SK-N-SH (cell line): ENCODE results near the gene ZNF365. TPM values are rescaled to one million over a fixed set of nuclear protein-coding genes. Genes with fewer than 3 reads are reported as not detected.

Experiments
- CTCF ChIA-PET: fragments of 300-600, 350-600 bp; formaldehyde crosslinking; extraction: SDS; loops from one replicate; lab custom pipeline; 2021; lab: Yijun Ruan, JAX
- POLR2A ChIA-PET: fragments of 350-600 bp; sonication (Branson Sonifier 250); formaldehyde crosslinking; extraction: SDS; loops from one replicate; lab custom pipeline; 2020; ENCODE audit warnings: antibody characterized with exemption, inconsistent platforms; lab: Yijun Ruan, JAX
- DNase-seq: peaks from one replicate; pipeline ENCODE4 v3.0.0; 2012
- H2AFZ ChIP-seq: fragments of 200-600 bp; sonication (generic); 2 replicates; pipeline ENCODE4 v1.8.1; 2016; ENCODE audit warnings: antibody characterized with exemption, mild to moderate bottlenecking, low read depth
- H3F3A ChIP-seq: fragments of 200-600 bp; sonication (generic); replicated peaks from 2 replicates; pipeline ENCODE3; 2016; ENCODE audit warnings: antibody characterized with exemption, mild to moderate bottlenecking; ENCODE audit not compliant: insufficient read depth
- H3K27ac ChIP-seq, 2 experiments: fragments of 200-500 bp in 1 of 2; fragments of 200-600 bp in 1 of 2; sonication (Bioruptor generic) in 1 of 2; sonication (generic), shearing (Covaris generic) in 1 of 2; 2 replicates each; pipeline versions ENCODE4 v1.5.1 to v1.6.1; 2014 to 2016; ENCODE audit warnings: low read depth in 2 of 2, inconsistent platforms in 1 of 2, low read length in 1 of 2, mild to moderate bottlenecking in 1 of 2, mixed read lengths in 1 of 2
- H3K27me3 ChIP-seq: fragments of 200-600 bp; sonication (generic), shearing (Covaris generic); 2 replicates; pipeline ENCODE4 v1.6.1; 2016; ENCODE audit warnings: mixed run types; ENCODE audit not compliant: insufficient read depth
- H3K36me3 ChIP-seq, 2 experiments: fragments of 200-500 bp in 1 of 2; fragments of 200-600 bp in 1 of 2; sonication (Bioruptor generic) in 1 of 2; sonication (generic) in 1 of 2; replicated peaks in 1 of 2; 2 replicates each; pipeline versions ENCODE3 to v1.5.1; 2014 to 2016; ENCODE audit warnings: low read length in 1 of 2, mild to moderate bottlenecking in 1 of 2; ENCODE audit not compliant: insufficient read depth in 2 of 2, control insufficient read depth in 1 of 2
- H3K4me1 ChIP-seq, 2 experiments: fragments of 200-500 bp in 1 of 2; fragments of 200-600 bp in 1 of 2; sonication (Bioruptor generic) in 1 of 2; sonication (generic), shearing (Covaris generic) in 1 of 2; 2 replicates each; pipeline versions ENCODE4 v1.5.1 to v1.6.1; 2014 to 2016; ENCODE audit warnings: low read depth in 1 of 2, low read length in 1 of 2, mixed run types in 1 of 2; ENCODE audit not compliant: insufficient read depth in 2 of 2, control insufficient read depth in 1 of 2
- H3K4me2 ChIP-seq: fragments of 200-600 bp; sonication (generic), shearing (Covaris generic); 2 replicates; pipeline ENCODE4 v1.6.1; 2017; ENCODE audit warnings: mixed run types
- H3K4me3 ChIP-seq, 2 experiments: fragments of 200-500 bp in 1 of 2; fragments of 200-600 bp in 1 of 2; sonication (Bioruptor generic) in 1 of 2; sonication (generic), shearing (Covaris generic) in 1 of 2; 2 replicates each; pipeline versions ENCODE4 v1.5.1 to v1.8.1; 2014 to 2016; ENCODE audit warnings: low read depth in 2 of 2, inconsistent platforms in 1 of 2, low read length in 1 of 2, mild to moderate bottlenecking in 1 of 2, mixed read lengths in 1 of 2, moderate library complexity in 1 of 2
- H3K79me2 ChIP-seq: fragments of 200-600 bp; sonication (generic); 2 replicates; pipeline ENCODE4 v1.8.1; 2017; ENCODE audit warnings: mild to moderate bottlenecking; ENCODE audit not compliant: insufficient read depth
- H3K9ac ChIP-seq: fragments of 200-600 bp; sonication (generic); 2 replicates; pipeline ENCODE4 v1.6.1; 2017; ENCODE audit warnings: mixed run types
- H3K9me2 ChIP-seq: fragments of 200-600 bp; sonication (generic); 2 replicates; pipeline ENCODE4 v1.6.1; 2017; ENCODE audit warnings: mixed run types
- H3K9me3 ChIP-seq: fragments of 200-600 bp; sonication (generic); 2 replicates; pipeline ENCODE4 v1.6.1; 2017; ENCODE audit warnings: mixed run types, mild to moderate bottlenecking, moderate library complexity
- H4K20me1 ChIP-seq: fragments of 200-600 bp; sonication (generic); 2 replicates; pipeline ENCODE4 v1.6.1; 2017; ENCODE audit warnings: mild to moderate bottlenecking, mixed run types; ENCODE audit not compliant: insufficient read depth
- EP300 ChIP-seq, 2 experiments: IDR thresholded peaks; 2 replicates each; pipeline versions ENCODE4 v1.4.0 to v1.6.1; 2012; ENCODE audit warnings: borderline replicate concordance in 1 of 2, low read depth in 1 of 2, low read length in 1 of 2
- EZH2phosphoT487 ChIP-seq: fragments of 200-600 bp; sonication (generic); IDR thresholded peaks from 2 replicates; pipeline ENCODE4 v1.6.1; 2017; ENCODE audit warnings: low read depth, mixed run types, mild to moderate bottlenecking, antibody characterized with exemption, moderate library complexity, borderline replicate concordance
- FOSL2 ChIP-seq: IDR thresholded peaks from 2 replicates; pipeline ENCODE4 v1.4.0; 2012; ENCODE audit warnings: low read depth, mild to moderate bottlenecking, moderate library complexity, borderline replicate concordance
- FOXJ3 ChIP-seq: sonication (generic); formaldehyde crosslinking; IDR thresholded peaks from 2 replicates; pipeline ENCODE4 v1.5.1; 2020; ENCODE audit warnings: mild to moderate bottlenecking, missing genetic modification reagents
- FOXM1 ChIP-seq: IDR thresholded peaks from 2 replicates; pipeline ENCODE4 v1.4.0; 2012; ENCODE audit warnings: low read depth, mild to moderate bottlenecking
- NRF1 ChIP-seq: IDR thresholded peaks from 2 replicates; pipeline ENCODE4 v1.6.1; 2012; ENCODE audit warnings: low read depth, mild to moderate bottlenecking, low read length
- PBX3 ChIP-seq: IDR thresholded peaks from 2 replicates; pipeline ENCODE4; 2012
- RCOR1 ChIP-seq: fragments of 150-350 bp; IDR thresholded peaks from 2 replicates; pipeline ENCODE4 v1.6.1; 2017; ENCODE audit warnings: antibody characterized with exemption, low read length
- RXRA ChIP-seq: IDR thresholded peaks from 2 replicates; pipeline ENCODE4 v1.4.0; 2012; ENCODE audit warnings: low read depth, mild to moderate bottlenecking, borderline replicate concordance
- SMC3 ChIP-seq: IDR thresholded peaks from 2 replicates; pipeline ENCODE4 v1.6.1; 2012; ENCODE audit warnings: low read depth, low read length, improper control_type of control experiment
- TAF1 ChIP-seq: IDR thresholded peaks from 2 replicates; pipeline ENCODE4 v1.6.1; 2012; ENCODE audit warnings: low read depth, mild to moderate bottlenecking, low read length, moderate library complexity, borderline replicate concordance
- TCF12 ChIP-seq: IDR thresholded peaks from 2 replicates; pipeline ENCODE4 v1.4.0; 2012
- TEAD4 ChIP-seq: IDR thresholded peaks from 2 replicates; pipeline ENCODE4 v1.4.0; 2012; ENCODE audit warnings: mild to moderate bottlenecking, borderline replicate concordance; ENCODE audit not compliant: insufficient read depth
- YY1 ChIP-seq: IDR thresholded peaks from 2 replicates; pipeline ENCODE4 v1.4.0; 2012; ENCODE audit warnings: low read depth, mild to moderate bottlenecking
- whole genome bisulfite sequencing: methylation state at CpG from one replicate; pipeline ENCODE4 v1.1.6; 2017; ENCODE audit warnings: low lambda C conversion rate; 5-methylcytosine and 5-hydroxymethylcytosine counted together
- polyA plus RNA-seq, 3 experiments: library from polyadenylated mRNA; depleted of rRNA; stranded (reverse); fragments of >200 nt; gene quantifications; 2 replicates each; pipeline ENCODE4 v1.2.3, GENCODE V29; 2012
- TF ChIP-seq, protein P1 (sequence below): IDR thresholded peaks from 2 replicates; pipeline ENCODE4 v1.4.0; 2012; ENCODE audit warnings: low read depth, borderline replicate concordance
- TF ChIP-seq, protein P2 (sequence below): IDR thresholded peaks from 2 replicates; pipeline ENCODE4 v1.4.0; 2012; ENCODE audit warnings: low read depth

Gene ZNF365
- polyA plus RNA-seq, 1 of the 3 experiments (the other 2 are of a cell fraction) = 4.5 TPM

DNA sequence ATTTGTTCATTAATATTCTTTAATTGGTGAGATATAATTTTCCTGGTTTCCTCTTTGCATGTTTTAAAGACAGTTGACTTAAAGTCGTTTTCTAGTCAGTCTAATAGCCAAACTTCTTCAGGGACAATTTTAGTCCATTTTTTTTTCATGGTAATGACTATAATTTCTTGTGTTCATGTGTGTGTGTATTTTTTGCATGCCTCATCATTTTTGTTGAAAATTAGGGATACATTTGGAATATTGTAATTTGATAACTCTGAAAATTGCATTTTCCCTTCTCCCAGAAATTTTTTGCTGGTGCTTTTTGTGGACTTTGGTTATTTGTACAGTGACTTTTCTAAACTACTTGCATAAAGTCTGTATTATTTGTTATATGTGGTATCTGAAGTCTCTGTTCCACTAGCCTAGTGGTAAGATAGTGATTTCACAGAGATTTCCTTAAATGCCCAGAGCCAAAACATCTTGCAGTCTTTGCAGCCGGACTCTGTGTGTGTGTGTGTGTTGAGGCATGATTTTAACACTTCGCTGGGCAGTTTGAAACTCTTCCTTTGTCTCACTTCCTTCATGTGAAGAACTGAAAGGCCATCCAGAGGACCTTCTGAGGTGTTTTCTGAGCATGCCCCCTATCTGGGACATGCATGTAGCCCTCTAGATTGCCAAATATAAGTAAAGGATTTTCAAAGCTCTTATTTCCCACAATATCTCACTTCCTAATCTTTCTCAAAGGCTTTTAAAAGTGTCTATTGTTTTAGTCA, 40.9 kb upstream of the ZNF365 start:
- no peaks in the 10 kb centered on the region for H3K27me3 ChIP-seq
- H4K20me1 ChIP-seq = no peaks in the 10 kb centered on the region
- no peaks in the 10 kb centered on the region for H3K79me2 ChIP-seq
- no peak overlapping the region for H3K27ac ChIP-seq
- DNase-seq = no peak
- no peak overlapping the region for H3K4me3 ChIP-seq
- no peak overlapping the region for H3K4me2 ChIP-seq
- POLR2A ChIA-PET = no interaction called here
- no peak overlapping the region for H3K9ac ChIP-seq
- no peaks in the 10 kb centered on the region for H3F3A ChIP-seq
- H3K9me2 ChIP-seq = no peaks in the 10 kb centered on the region
- peaks cover 17% of the 10 kb centered on the region; the same call in 1 of the 2 replicates for H3K9me3 ChIP-seq
- CTCF ChIA-PET = interaction anchor here (1.2 kb wide), 1 partner anchor 10 kb away, joined by 3 read pairs; no protein-coding TSS in a partner anchor
- H3K4me1 ChIP-seq = no peaks in the 10 kb centered on the region; a peak in 1 of 4 replicates
- TF ChIP-seq, protein P1, sequence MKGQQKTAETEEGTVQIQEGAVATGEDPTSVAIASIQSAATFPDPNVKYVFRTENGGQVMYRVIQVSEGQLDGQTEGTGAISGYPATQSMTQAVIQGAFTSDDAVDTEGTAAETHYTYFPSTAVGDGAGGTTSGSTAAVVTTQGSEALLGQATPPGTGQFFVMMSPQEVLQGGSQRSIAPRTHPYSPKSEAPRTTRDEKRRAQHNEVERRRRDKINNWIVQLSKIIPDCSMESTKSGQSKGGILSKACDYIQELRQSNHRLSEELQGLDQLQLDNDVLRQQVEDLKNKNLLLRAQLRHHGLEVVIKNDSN = no peak
- TF ChIP-seq NRF1 (no peak), PBX3 (no peak), RCOR1 (no peak), FOXJ3 (CRISPR knock-in tag) (no peak), EZH2phosphoT487 (no peak), FOSL2 (no peak), TEAD4 (no peak)
- TF ChIP-seq, protein P2, sequence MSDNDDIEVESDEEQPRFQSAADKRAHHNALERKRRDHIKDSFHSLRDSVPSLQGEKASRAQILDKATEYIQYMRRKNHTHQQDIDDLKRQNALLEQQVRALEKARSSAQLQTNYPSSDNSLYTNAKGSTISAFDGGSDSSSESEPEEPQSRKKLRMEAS = no peak
- 26% methylated on average over 3 of the region's 3 CpGs for WGBS
- no peak overlapping the region for H2AFZ ChIP-seq
- H3K36me3 ChIP-seq = no peaks in the 10 kb centered on the region

DNA sequence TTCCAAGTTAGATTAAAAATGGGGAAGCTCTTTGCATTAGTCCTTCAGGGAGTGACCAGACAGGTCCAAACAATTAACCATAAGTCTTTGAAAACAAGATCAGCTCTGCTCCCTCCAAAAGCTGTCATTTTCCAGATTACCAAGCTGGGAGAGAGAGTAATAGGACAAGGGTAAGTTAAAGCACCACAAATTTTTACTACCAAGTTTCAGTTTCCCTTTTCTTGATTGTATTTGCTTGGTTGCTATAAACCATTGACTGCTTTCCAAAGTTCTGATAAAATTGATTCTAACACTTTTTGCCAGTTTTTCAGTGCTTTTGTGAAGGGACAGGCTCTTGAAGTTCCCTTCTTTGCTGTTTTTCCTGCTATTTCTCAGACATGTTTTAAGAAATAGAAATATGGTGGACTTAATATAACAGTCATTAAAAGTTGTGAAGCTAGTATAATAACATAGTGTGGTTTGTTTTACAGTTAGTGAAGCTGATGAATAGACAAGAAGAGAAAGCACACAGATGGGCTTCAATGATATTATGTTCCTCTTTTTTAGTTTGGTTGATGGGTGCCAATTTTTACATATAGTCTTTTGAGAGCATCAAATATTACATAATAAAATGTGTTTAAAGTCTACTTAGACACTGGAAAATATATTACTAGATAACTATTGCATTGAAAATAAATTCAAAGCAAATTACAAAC, 40.0 kb upstream of the ZNF365 start:
- no peak overlapping the region for H2AFZ ChIP-seq
- peaks cover 17% of the 10 kb centered on the region; the same call in 1 of the 2 replicates for H3K9me3 ChIP-seq
- H3K9ac ChIP-seq = no peak overlapping the region
- no peaks in the 10 kb centered on the region for H4K20me1 ChIP-seq
- DNase-seq = no peak
- CTCF ChIA-PET = interaction anchor here (1.2 kb wide), 1 partner anchor 11 kb away, joined by 3 read pairs; no protein-coding TSS in a partner anchor
- no peak overlapping the region for H3K4me2 ChIP-seq
- H3F3A ChIP-seq = no peaks in the 10 kb centered on the region
- POLR2A ChIA-PET = no interaction called here
- no peak overlapping the region for H3K27ac ChIP-seq
- no peaks in the 10 kb centered on the region for H3K27me3 ChIP-seq
- H3K4me1 ChIP-seq = no peaks in the 10 kb centered on the region; a peak in 1 of 4 replicates
- no peaks in the 10 kb centered on the region for H3K36me3 ChIP-seq
- TF ChIP-seq TAF1 (no peak), TCF12 (no peak), SMC3 (no peak), RXRA (no peak), FOSL2 (no peak), RCOR1 (no peak), NRF1 (no peak), EP300 (IDR thresholded peaks at IDR 0.05; ENCODE audit: borderline replicate concordance in 1 of 2, low read depth in 1 of 2, low read length in 1 of 2) (no peak), YY1 (no peak), EZH2phosphoT487 (no peak), FOXM1 (no peak)
- TF ChIP-seq, all 33 proteins: peak for 0
- no peak overlapping the region for H3K4me3 ChIP-seq
- H3K9me2 ChIP-seq = no peaks in the 10 kb centered on the region
- no peaks in the 10 kb centered on the region for H3K79me2 ChIP-seq
